NCI-H69 (cell line): ENCODE results near the gene RBFOX2.
"Not testable (repeated sequence)": the region's sequence is repeated elsewhere in the genome, so short reads cannot be mapped to it uniquely, and the experiment has no call there.

Experiments used
- DNase-seq: peaks from one replicate; lab custom pipeline; 2025; lab: John Stamatoyannopoulos, UW

The RBFOX2 gene

GRCh38 chr22:35830305-35830704, 198.3 kb downstream of the RBFOX2 start:
- DNase-seq, result no peak

DNA sequence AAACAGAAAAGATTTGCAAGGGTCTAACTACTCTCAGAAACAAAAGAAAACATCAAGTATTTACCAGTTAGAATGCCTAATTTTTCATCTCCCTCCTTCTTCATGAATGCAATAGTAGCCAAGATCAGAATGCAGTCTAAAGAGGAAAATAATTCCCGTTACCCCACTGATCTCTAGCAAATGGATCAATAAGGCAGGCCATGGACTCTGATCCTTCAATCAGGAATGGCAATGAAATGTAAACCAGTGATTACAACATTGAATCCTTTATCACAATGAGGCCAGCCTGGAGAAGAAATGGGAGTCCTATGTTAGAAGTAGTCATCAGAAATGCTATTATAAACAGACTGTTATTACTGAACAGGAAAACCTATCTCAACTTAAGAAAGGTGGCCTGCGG, 204.4 kb downstream of the RBFOX2 start:
- DNase-seq, result no peak

DNA sequence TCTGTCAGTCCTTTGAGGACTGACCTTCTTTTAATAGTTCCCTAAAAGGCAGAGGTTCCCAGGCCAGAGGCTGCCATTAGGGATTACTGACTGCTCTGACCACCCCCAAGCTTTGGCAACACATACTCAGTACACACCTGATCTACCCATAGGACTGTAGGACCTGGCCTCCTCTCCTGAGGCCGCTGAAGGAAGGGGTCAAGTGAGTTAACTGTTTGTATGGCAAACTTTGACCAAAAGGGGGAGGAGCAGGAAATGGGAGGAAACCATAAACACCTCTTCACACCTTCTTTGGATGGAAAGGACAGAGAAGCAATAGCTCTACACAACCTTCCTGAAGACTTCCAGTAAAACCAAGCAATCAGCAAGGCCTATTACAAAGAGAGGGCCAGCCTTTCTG, 207.0 kb downstream of the RBFOX2 start:
- DNase-seq, result peak; percentile 13

GRCh38 chr22:35819421-35819820, 209.2 kb downstream of the RBFOX2 start:
- DNase-seq, result no peak

- DNase-seq, result no peak
These were observed 209.7 kb downstream of the RBFOX2 start for GRCh38 chr22:35818897-35819296.

- DNase-seq, result peak; percentile 75
These were observed 216.0 kb downstream of the RBFOX2 start for GRCh38 chr22:35812600-35812999.

- no peak for DNase-seq
These were observed 217.0 kb downstream of the RBFOX2 start for GRCh38 chr22:35811670-35812069.

DNA sequence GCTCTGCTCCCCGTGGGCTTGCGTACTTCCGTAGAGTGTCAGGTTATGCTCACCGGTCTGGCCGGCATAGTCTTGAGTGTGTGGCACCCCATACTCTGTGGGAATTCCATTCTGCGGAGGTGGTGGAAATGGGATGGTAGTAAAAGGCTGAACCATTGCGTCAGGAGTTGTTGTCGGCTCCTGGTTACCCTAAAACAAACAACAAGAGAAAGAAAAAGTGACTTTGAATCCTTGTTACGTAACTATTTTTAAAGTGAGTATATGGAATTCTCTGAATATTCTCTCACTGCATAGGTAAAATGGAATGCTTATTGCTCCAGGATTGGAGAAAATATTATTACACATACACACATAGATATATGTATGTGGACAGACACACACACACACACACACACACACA, 218.8 kb downstream of the RBFOX2 start:
- DNase-seq, result no peak

DNA sequence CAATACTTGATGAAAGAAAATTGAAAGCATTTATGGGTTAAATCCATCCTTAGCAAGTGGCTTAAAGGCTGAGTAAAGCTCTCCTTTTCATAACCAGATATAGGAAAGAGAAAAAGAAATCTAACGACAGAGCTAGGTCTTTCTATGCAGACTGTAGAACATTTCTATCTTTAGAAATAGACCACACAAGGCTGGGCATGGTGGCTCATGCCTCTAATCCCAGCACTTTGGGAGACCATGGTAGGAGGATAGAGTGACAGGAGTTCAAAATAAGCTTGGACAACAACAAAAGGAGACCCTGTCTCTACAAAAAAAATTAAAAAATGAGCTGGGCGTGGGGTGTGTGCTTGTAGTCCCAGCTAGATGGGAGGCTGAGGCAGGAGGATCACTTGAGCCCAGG, 220.2 kb downstream of the RBFOX2 start:
- DNase-seq, result no peak

DNA sequence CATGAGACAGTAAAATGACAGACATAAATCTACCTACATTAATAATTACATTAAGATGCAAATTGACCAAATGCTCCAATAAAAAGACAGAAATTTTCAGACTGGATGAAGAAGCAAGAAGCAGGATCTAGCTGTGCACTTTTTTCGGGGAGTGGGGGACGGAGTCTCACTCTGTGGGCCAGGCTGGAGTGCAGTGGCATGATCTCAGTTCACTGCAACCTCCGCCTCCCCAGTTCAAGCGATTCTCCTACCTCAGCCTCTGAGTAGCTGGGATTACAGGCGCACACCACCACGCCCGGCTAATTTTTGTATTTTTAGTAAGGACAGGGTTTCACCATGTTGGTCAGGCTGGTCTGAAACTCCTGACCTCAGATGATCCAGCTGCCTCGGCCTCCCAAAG, 222.0 kb downstream of the RBFOX2 start:
- not testable (repeated sequence) for DNase-seq

- no peak for DNase-seq
These were observed 223.2 kb downstream of the RBFOX2 start for GRCh38 chr22:35805466-35805865.

DNA sequence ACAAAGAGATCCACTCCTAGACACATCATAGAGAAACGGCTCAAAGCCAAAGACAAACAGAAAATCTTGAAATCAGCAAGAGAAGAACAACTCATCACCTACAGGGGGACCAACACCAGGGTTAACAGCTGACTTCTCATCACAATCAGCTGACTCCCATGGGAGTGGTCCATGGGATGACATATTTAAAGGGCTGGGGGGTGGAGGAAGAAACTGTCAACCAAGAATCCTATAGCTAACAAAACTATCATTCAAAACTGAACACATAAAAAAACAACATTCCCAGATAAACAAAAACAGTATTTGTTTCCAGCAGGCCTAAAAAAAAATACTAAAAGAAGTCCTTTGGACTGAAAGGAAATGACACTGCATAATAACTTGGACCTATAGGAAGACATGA, 224.2 kb downstream of the RBFOX2 start:
- peak; percentile 13 for DNase-seq

DNA sequence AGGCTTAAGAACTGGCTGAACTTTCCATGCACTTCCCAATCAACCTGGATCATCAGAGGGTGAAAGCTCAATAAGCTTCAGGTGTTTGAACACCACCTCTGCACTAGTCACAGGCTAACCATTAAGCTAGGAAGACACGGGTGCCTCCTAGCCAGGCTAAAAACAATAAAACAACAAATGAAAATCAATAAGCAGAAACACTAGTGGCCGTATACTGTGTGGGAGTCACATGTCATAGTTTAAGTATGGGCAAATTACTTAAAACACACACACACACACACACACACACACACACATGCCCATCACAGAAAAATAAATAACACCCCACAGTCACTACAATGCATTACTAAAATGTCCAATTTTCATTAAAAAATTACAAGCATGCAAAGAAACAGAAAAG, 225.7 kb downstream of the RBFOX2 start:
- DNase-seq, result no peak

- peak; percentile 27 for DNase-seq
These were observed 227.3 kb downstream of the RBFOX2 start for GRCh38 chr22:35801301-35801700.

- peak; percentile 60 for DNase-seq
These were observed 229.5 kb downstream of the RBFOX2 start for GRCh38 chr22:35799150-35799549.

DNA sequence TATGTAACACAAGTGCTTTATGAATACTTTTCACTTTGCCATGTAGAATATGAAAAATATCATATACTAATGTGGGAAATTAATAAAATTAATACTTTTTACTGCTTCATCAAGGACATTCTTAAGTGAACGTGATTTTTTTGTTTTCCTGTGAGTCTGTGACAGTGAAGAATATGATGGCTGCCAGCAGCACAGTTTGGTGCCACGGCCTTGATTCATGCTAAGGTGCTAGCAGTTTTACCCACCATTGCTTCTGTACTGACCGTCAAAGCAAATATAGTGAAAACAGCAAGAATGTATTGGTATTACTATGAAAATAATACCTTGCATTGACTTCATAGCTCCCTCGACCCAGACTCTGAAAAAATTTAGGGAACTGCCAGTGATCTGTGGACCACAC, 231.2 kb downstream of the RBFOX2 start:
- DNase-seq, result no peak

- DNase-seq, result no peak
These were observed 233.1 kb downstream of the RBFOX2 start for GRCh38 chr22:35795476-35795875.

DNA sequence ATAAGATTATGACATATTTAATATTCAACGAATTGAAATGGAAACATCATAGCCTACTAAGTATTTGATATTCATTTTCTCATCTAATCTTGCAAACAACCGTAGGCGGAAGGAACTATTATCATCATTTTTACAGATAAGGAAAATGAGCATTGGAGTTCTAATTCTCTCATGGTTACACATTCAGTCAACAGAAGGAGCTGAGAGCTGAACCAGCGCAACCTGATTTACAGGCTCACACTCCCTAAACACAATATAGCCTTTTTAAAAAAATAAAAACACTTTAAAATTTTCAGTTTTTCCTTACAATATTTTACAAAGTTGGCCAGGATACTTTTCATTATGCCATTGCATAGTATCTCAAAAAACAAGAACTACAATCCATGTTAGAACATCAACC, 236.1 kb downstream of the RBFOX2 start:
- no peak for DNase-seq

DNA sequence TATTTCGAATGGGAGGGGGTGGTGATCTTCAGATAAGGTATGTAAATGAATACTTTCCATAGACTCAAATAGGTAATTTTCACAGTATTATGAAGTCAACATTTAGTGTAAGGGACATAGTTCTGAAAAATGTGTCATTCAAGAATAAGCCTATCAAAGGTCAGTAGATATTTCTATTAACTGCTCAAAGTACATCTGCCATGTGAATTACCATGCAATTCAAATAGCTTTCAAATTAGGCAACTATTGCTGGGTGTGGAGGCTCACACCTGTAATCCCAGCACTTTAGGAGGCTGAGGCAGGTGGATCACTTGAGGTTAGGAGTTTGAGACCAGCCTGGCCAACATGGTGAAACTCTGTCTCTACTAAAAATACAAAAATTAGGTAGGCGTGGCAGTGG, 236.8 kb downstream of the RBFOX2 start:
- DNase-seq, result not testable (repeated sequence)

DNA sequence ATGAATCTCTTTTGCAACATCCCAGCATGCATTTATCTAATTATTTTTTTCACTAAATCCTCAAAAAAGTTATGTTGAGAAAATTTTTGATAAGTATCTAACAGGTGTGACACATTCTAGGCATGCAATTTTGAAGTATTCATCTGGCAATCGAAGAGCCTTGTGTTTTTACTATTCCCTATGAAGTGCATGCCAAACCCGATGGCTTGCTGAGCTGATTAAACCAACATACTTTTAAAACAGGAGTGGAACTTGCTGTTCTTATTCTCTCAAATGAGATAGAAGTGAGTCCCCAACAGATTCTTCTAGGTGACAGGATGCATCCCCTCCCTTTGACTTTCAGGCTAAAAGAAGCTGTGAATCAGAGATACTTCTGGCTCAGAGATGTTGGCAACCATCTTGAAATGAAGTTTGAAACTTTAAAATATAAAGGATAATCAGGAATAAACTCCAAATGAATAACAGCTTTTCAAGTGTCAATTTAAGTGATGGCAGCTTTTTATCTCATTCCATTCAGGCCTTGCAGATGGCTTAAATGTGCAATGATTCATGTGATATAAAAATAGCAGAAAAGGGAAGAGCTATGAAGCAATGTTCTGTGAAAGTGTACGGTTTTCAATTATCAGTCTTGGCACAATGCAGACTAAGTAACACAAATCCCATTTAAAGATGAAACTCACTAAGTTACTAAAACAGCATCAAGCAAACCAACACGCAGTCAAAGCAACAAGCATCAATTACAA, 243.3 kb downstream of the RBFOX2 start:
- no peak for DNase-seq

GRCh38 chr22:35784633-35785032, 244.0 kb downstream of the RBFOX2 start:
- DNase-seq, result no peak

DNA sequence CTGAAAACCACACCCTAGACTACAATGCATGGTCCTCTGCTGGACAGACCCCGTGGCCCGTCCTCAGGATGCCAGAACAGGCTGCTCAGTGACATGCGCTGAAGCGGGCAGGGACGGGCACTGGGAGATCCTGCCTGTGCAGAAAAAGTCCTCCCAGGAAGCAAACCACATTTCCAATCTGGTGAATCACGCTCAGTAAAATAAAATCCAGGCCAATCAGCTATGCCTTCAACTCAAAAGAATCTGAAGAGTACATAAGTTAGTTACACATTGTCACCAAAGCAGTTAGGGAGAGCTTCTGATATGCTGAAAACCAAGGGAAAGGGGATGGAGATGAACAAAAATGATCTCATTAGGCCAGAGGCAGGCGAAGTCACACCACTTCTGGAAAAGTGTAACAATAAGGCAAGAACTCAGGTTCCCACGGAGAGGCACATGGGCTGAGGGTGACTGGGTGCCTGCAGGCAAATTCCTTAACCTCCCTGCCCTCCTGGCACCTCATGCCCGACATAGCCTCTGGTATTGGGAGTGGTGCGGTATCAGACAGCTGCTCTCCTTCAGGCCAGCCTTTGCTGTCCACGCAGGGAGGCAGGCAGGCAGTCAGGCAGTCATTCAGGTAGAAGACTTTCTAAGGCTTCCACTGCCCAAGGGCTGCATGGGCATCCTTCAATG, 244.5 kb downstream of the RBFOX2 start:
- DNase-seq, result no peak

DNA sequence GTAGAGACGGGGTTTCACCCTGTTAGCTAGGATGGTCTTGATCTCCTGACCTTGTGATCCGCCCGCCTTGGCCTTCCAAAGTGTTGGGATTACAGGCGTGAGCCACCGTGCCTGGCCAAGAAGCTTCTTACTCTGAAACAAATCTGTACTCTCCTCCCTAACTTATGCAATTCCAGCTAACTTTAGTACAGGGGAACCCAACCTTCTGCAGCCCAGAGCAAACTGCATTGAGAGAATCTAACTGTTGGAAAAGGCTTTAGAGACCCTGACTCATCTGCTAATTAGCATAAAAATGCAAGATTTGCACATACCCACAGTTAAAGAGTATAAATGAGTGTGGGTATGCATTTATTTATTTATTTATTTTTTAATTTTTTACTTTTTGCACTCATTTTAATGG, 246.1 kb downstream of the RBFOX2 start:
- no peak for DNase-seq

DNA sequence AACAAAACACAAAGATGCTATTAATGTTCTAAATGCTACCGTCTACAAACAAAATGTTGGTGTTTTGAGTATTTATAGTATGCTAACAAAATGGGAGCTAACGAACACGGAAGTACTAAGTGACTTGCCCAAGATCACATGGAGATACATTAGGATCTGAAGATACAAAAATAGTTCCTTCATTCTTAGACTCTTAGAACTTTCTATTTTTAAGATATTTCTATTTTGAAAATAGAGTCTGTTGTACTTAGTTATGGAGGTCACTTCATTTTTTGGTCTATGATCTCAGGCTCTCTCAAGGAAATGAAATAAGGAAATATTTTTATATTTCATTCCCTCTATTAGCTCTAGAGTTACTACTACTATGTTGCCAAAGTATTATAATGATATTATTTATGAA, 246.7 kb downstream of the RBFOX2 start:
- no peak for DNase-seq
